GM12878 (cell line): ENCODE measurements around the gene AXDND1. TPM values are rescaled to one million over a fixed set of nuclear protein-coding genes. Genes with fewer than 3 reads are reported as not detected.

ENCODE experiments used
- ATAC-seq: fragments of 200-7000 bp; cut with Tn5 transposase; 3 replicates; pipeline ENCODE4 v1.9.1; 2020; ENCODE audit warnings: mild to moderate bottlenecking, moderate library complexity
- BruUV-seq: library from RNA; stranded (reverse); fragments of 400-500 nt; replicated peaks from 2 replicates; lab custom pipeline; 2021; lab: Mats Ljungman, UMichigan
- CTCF ChIA-PET: fragments of 300-600 bp; sonication (Branson Sonifier 250); formaldehyde crosslinking; extraction: SDS; loops from one replicate; lab custom pipeline; 2021; ENCODE audit warnings: inconsistent platforms; lab: Yijun Ruan, JAX
- POLR2A ChIA-PET: fragments of 350-600 bp; formaldehyde crosslinking; extraction: SDS; loops from one replicate; lab custom pipeline; 2021; ENCODE audit warnings: inconsistent platforms; lab: Charles Lee
- RAD21 ChIA-PET: fragments of 300-600 bp; sonication (Branson Sonifier 250); formaldehyde crosslinking; loops from one replicate; lab custom pipeline; 2023; ENCODE audit warnings: antibody characterized with exemption; ENCODE audit not compliant: unreplicated experiment; lab: Charles Lee
- SMC1A ChIA-PET: fragments of 300-600 bp; sonication (Branson Sonifier 250); formaldehyde crosslinking; loops from one replicate; lab custom pipeline; 2023; ENCODE audit not compliant: unreplicated experiment, uncharacterized antibody; lab: Charles Lee
- DNase-seq: peaks from one replicate; pipeline ENCODE4 v3.0.0-alpha.2; 2011; ENCODE audit warnings: low read depth, low spot score
- FAIRE-seq: peaks from 3 replicates; lab custom pipeline; 2011; peaks lifted over from hg19 to GRCh38; lab: Jason Lieb, UNC
- H2AFZ ChIP-seq: 2 replicates; pipeline ENCODE4 v1.6.0; 2011; ENCODE audit warnings: low read depth, low read length, control low read depth; ENCODE audit not compliant: control insufficient read depth
- H3K27ac ChIP-seq: 2 replicates; pipeline ENCODE4 v1.5.1; 2011; ENCODE audit warnings: control low read depth; ENCODE audit not compliant: control insufficient read depth, insufficient read depth
- H3K27me3 ChIP-seq, 2 experiments: replicated peaks in 1 of 2; 2 replicates each; pipeline versions ENCODE4 v1.6.0 to v1.6.1; 2011; ENCODE audit warnings: low read length in 1 of 2; ENCODE audit not compliant: control insufficient read depth in 2 of 2, insufficient read depth in 2 of 2
- H3K36me3 ChIP-seq, 2 experiments: 2 replicates each; pipeline ENCODE4 v1.5.1; 2011; ENCODE audit warnings: low read length in 1 of 2; ENCODE audit not compliant: control insufficient read depth in 2 of 2, insufficient read depth in 2 of 2
- H3K4me1 ChIP-seq: 2 replicates; pipeline ENCODE4 v1.6.1; 2011; ENCODE audit warnings: mild to moderate bottlenecking, low read length, moderate library complexity, mixed read lengths; ENCODE audit not compliant: control insufficient read depth, insufficient read depth
- H3K4me2 ChIP-seq: 2 replicates; pipeline ENCODE4 v1.6.0; 2011; ENCODE audit warnings: control low read depth; ENCODE audit not compliant: control insufficient read depth, insufficient read depth
- H3K4me3 ChIP-seq: fragments of 200-600 bp; sonication (generic); 2 replicates; pipeline ENCODE4 v1.5.1; 2016
- H3K79me2 ChIP-seq: 2 replicates; pipeline ENCODE4 v1.6.0; 2011; ENCODE audit warnings: low read length; ENCODE audit not compliant: control insufficient read depth, insufficient read depth
- H3K9ac ChIP-seq: 2 replicates; pipeline ENCODE4 v1.8.0; 2011; ENCODE audit warnings: low read length, control low read depth, mixed read lengths; ENCODE audit not compliant: control insufficient read depth, insufficient read depth
- H3K9me3 ChIP-seq: replicated peaks from 3 replicates; pipeline ENCODE4 v1.5.1; 2011; ENCODE audit warnings: mild to moderate bottlenecking, low read length; ENCODE audit not compliant: control insufficient read depth, insufficient read depth
- H4K20me1 ChIP-seq: 2 replicates; pipeline ENCODE4 v1.6.0; 2011; ENCODE audit not compliant: control insufficient read depth, insufficient read depth
- ASH2L ChIP-seq: fragments of 300-600, 200-600 bp; sonication (generic); IDR thresholded peaks from 2 replicates; pipeline ENCODE4 v1.6.1; 2017; ENCODE audit warnings: low read depth, mild to moderate bottlenecking, borderline replicate concordance
- BMI1 ChIP-seq: fragments of 450-650 bp; IDR thresholded peaks from 2 replicates; pipeline ENCODE4 v1.6.1; 2016; ENCODE audit warnings: mild to moderate bottlenecking, moderate library complexity, borderline replicate concordance
- CTCF ChIP-seq, 3 experiments: IDR thresholded peaks in 2 of 3; conservative IDR thresholded peaks in 1 of 3; 2 replicates each; pipeline ENCODE4 v1.5.1; 2011; ENCODE audit warnings: low read depth in 3 of 3, low read length in 3 of 3, mild to moderate bottlenecking in 3 of 3, control low read depth in 2 of 3, moderate library complexity in 2 of 3, inconsistent platforms in 1 of 3, mixed read lengths in 1 of 3; ENCODE audit not compliant: control insufficient read depth in 2 of 3, insufficient read depth in 1 of 3; ENCODE audit errors: extremely low read depth in 1 of 3
- FOXM1 ChIP-seq: IDR thresholded peaks from 2 replicates; pipeline ENCODE4 v1.6.1; 2012; ENCODE audit warnings: low read depth, mild to moderate bottlenecking, inconsistent platforms, low read length, moderate library complexity
- JUNB ChIP-seq: IDR thresholded peaks from 2 replicates; pipeline ENCODE4 v1.6.1; 2016; ENCODE audit warnings: antibody characterized with exemption, mild to moderate bottlenecking
- MEF2A ChIP-seq: IDR thresholded peaks from 2 replicates; pipeline ENCODE4 v1.6.1; 2011; ENCODE audit warnings: low read depth, mild to moderate bottlenecking, low read length, moderate library complexity; ENCODE audit not compliant: insufficient read depth
- PAX8 ChIP-seq: fragments of 450-650 bp; IDR thresholded peaks from 2 replicates; pipeline ENCODE4 v1.6.1; 2017; ENCODE audit warnings: mild to moderate bottlenecking, moderate library complexity
- SPI1 ChIP-seq: IDR thresholded peaks from 2 replicates; pipeline ENCODE4 v1.6.1; 2011; ENCODE audit warnings: low read depth, mild to moderate bottlenecking, low read length, moderate library complexity, borderline replicate concordance; ENCODE audit not compliant: insufficient read depth
- ZNF217 ChIP-seq: fragments of 450-650 bp; IDR thresholded peaks from 2 replicates; pipeline ENCODE4 v1.6.1; 2017; ENCODE audit warnings: antibody characterized with exemption, mild to moderate bottlenecking
- ZNF274 ChIP-seq: IDR thresholded peaks from one replicate; pipeline ENCODE4 v1.8.0; 2011; ENCODE audit not compliant: insufficient read length, insufficient read depth
- ZNF384 ChIP-seq: IDR thresholded peaks from 2 replicates; pipeline ENCODE4 v1.6.1; 2012; ENCODE audit warnings: low read depth, mild to moderate bottlenecking, low read length, improper control_type of control experiment, borderline replicate concordance
- WGBS: methylation state at CpG from one replicate; pipeline ENCODE4 v1.1.6; 2016; ENCODE audit warnings: low lambda C conversion rate; ENCODE audit not compliant: insufficient replicate concordance, insufficient coverage; ENCODE audit errors: missing lambda C conversion rate; 5-methylcytosine and 5-hydroxymethylcytosine counted together
- in situ Hi-C: fragments of 300-500 bp; cut with MboI; formaldehyde crosslinking; loops from 9 replicates; pipeline ENCODE4 v1.14.3; 2018; ENCODE audit warnings: mixed read lengths
- intact Hi-C: fragments of 100-400 bp; cut with micrococcal nuclease; formaldehyde crosslinking; loops from one replicate; pipeline ENCODE4 v1.14.2; 2022; ENCODE audit not compliant: unreplicated experiment
- polyA plus RNA-seq, 11 experiments: library from polyadenylated mRNA; depleted of rRNA in 4 of 11; unstranded in 6 of 11; stranded (reverse) in 5 of 11; fragments of >200 nt; fragmentation: Nextera tagmentation in 4 of 11; fragmentation: Illumina TruSeq in 1 of 11; extraction: Ambion mirVana in 4 of 11; extraction: Trizol in 1 of 11; gene quantifications; 1 replicate in 1 of 11; 2 replicates in 10 of 11; pipeline versions ENCODE4 v1.2.1 to v1.2.3, GENCODE V29; 2011 to 2016; ENCODE audit warnings: inconsistent platforms in 2 of 11, missing spikeins in 2 of 11, low read depth in 1 of 11
- total RNA-seq, 4 experiments: library from RNA; depleted of rRNA in 3 of 4; stranded (reverse); fragments of >200 nt in 3 of 4; fragmentation: Illumina TruSeq in 1 of 4; extraction: Trizol in 1 of 4; gene quantifications; 2 replicates each; pipeline versions ENCODE4 v1.2.1 to v1.2.3, GENCODE V29; 2013 to 2021
- TF ChIP-seq, protein P1 (sequence below): IDR thresholded peaks from 2 replicates; pipeline ENCODE4 v1.6.1; 2012; ENCODE audit warnings: mild to moderate bottlenecking, low read depth, low read length

AXDND1 gene
- total and polyA plus RNA-seq, 10 of the 15 experiments (the other 5 are each of a cell fraction or from before 2014, with no cell fraction given): 0.12 to 0.84 (median 0.42) TPM

GRCh38 chr1:179340918-179341317 lies 24.9 kb upstream of the AXDND1 start:
- no TSS peak for BruUV-seq
- Histone ChIP-seq H3K27me3 (no peaks in the 10 kb centered on the region), H3K4me3 (no peak overlapping the region), H3K79me2 (no peaks in the 10 kb centered on the region), H3K36me3 (peaks cover 5 to 17% of the 10 kb centered on the region in 2 experiments; a peak in 3 of 4 replicates), H2AFZ (no peak overlapping the region), H3K4me1 (no peaks in the 10 kb centered on the region), H3K27ac (no peak overlapping the region), H3K9ac (no peak overlapping the region), H3K4me2 (no peak overlapping the region), H3K9me3 (no peaks in the 10 kb centered on the region), H4K20me1 (no peaks in the 10 kb centered on the region)
- ChIA-PET RAD21 (no interaction called here), SMC1A (interaction anchor here (1.2 to 1.3 kb wide), 2 partner anchors 24 to 43 kb away, joined by 3 read pairs; no protein-coding TSS in a partner anchor), CTCF (no interaction called here), POLR2A (no interaction called here)
- in situ Hi-C loops (no loop called here), intact Hi-C loops (no loop called here)
- DNase-seq: no peak
- no peak for ATAC-seq
- 89% methylated on average over 5 of the region's 5 CpGs for whole genome bisulfite sequencing
- no peak for TF ChIP-seq MEF2A
- no peak for TF ChIP-seq CTCF (IDR thresholded peaks at IDR 0.05 in 2 of 3, conservative IDR thresholded peaks at IDR 0.05 in 1 of 3; ENCODE audit: control insufficient read depth in 2 of 3, extremely low read depth in 1 of 3, insufficient read depth in 1 of 3, low read depth in 3 of 3, low read length in 3 of 3)
- peak; percentile 78; the same call in 1 of the 2 replicates for TF ChIP-seq SPI1
- FAIRE-seq: no peak

DNA sequence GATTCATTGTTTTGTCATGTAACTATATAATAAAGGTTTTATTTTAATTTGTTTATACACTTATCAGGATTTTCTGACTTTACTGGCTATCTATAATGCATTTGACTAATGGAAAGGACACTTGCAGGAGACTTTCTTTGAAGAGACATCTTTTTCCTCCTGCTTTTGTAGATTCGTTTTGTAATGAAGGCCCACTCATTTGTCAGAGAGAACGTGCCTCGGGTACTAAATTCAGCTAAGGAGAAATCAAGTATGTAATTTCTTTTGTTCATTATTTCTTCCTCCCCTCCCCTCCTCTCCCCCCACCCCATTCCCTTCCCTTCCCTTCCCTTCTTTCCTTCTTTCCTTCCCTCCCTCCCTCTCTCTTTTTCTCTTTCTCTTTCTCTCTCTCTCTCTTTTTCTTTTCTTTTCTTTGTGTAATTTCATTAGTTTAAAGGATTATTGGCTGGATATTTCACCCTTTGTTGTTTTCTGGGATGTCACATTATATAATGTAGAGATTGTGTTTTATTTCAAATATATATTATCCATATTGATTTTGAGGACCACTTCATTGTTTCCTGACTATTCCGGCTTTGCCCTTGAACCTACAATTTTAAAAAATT lies 23.7 kb upstream of the AXDND1 start:
- Histone ChIP-seq H3K9me3 (no peaks in the 10 kb centered on the region), H2AFZ (no peak overlapping the region), H3K79me2 (no peaks in the 10 kb centered on the region), H3K4me3 (no peak overlapping the region), H3K27ac (no peak overlapping the region), H3K36me3 (peaks cover 5 to 17% of the 10 kb centered on the region in 2 experiments; a peak in 3 of 4 replicates), H4K20me1 (no peaks in the 10 kb centered on the region), H3K4me1 (no peaks in the 10 kb centered on the region), H3K4me2 (no peak overlapping the region), H3K9ac (no peak overlapping the region), H3K27me3 (no peaks in the 10 kb centered on the region)
- no peak for DNase-seq
- no peak for ATAC-seq
- BruUV-seq: no TSS peak
- ChIA-PET CTCF (no interaction called here), POLR2A (no interaction called here), RAD21 (no interaction called here), SMC1A (interaction anchor here (0.7 kb wide), 1 partner anchor 39 kb away, joined by 3 read pairs; no protein-coding TSS in a partner anchor)
- in situ Hi-C loops (no loop called here), intact Hi-C loops (no loop called here)
- WGBS: 96% methylated on average over 4 of the region's 4 CpGs
- no peak for FAIRE-seq
- TF ChIP-seq ASH2L (no peak), BMI1 (no peak), PAX8 (no peak), ZNF274 (no peak), ZNF217 (no peak), JUNB (no peak), FOXM1 (no peak), ZNF384 (no peak)
- TF ChIP-seq, protein P1, sequence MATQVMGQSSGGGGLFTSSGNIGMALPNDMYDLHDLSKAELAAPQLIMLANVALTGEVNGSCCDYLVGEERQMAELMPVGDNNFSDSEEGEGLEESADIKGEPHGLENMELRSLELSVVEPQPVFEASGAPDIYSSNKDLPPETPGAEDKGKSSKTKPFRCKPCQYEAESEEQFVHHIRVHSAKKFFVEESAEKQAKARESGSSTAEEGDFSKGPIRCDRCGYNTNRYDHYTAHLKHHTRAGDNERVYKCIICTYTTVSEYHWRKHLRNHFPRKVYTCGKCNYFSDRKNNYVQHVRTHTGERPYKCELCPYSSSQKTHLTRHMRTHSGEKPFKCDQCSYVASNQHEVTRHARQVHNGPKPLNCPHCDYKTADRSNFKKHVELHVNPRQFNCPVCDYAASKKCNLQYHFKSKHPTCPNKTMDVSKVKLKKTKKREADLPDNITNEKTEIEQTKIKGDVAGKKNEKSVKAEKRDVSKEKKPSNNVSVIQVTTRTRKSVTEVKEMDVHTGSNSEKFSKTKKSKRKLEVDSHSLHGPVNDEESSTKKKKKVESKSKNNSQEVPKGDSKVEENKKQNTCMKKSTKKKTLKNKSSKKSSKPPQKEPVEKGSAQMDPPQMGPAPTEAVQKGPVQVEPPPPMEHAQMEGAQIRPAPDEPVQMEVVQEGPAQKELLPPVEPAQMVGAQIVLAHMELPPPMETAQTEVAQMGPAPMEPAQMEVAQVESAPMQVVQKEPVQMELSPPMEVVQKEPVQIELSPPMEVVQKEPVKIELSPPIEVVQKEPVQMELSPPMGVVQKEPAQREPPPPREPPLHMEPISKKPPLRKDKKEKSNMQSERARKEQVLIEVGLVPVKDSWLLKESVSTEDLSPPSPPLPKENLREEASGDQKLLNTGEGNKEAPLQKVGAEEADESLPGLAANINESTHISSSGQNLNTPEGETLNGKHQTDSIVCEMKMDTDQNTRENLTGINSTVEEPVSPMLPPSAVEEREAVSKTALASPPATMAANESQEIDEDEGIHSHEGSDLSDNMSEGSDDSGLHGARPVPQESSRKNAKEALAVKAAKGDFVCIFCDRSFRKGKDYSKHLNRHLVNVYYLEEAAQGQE: no peak
